ENCODE data around the gene GZMB.
"Not testable (repeated sequence)": the region's sequence is repeated elsewhere in the genome, so short reads cannot be mapped to it uniquely, and the experiment has no call there.

Gene GZMB, protein sequence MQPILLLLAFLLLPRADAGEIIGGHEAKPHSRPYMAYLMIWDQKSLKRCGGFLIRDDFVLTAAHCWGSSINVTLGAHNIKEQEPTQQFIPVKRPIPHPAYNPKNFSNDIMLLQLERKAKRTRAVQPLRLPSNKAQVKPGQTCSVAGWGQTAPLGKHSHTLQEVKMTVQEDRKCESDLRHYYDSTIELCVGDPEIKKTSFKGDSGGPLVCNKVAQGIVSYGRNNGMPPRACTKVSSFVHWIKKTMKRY

GRCh38 chr14:24634158-24634557 lies at the start of gene GZMB:
Gene GZMB, minus strand, starts transcription at chr14:24634190. Its CDS starts 30 bp downstream, at chr14:24634160.
- peak; percentile 33 to 52 for DNase-seq (ENCODE audit: low read depth in 2 of 2)

DNA sequence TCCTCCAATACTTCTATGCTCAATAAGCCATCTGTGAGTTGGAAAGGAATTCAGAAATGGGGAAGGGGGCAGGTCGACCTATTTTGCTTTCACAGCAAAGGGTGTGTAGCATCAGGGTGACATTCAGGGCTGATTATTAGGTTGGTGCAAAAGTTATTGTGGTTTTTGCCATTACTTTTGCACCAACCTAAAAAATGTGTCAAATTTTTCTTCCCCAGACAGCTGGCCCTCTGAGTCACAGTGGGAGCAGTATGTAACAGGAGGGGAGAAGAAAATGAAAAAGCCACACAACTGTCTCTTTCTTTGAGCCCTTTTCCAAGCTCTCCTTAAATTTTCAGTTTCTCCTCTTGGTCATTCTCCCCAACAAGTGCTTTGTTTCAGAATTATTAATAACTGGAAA lies 47.1 kb upstream of the GZMB start:
- no peak for DNase-seq (ENCODE audit: low read depth in 2 of 2)

DNA sequence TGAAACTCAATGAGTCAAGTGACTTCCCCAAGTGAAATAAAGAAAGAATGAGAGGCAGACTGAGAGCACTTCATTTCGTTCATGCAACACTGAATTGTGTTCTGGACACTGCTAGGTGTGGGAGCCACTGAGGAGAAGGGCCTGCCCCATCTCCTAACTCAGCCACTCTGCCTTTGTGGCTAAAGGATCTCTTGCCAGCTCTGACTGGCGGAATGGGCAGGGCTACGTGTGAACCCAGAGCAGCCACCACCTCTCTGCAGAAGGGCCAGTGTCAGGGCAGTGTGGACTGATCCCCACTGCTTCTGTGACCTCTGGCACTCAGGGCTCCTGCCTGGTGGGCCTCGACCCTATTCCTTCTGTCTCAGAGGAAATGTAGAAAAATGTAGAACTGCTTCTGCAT lies 46.5 kb upstream of the GZMB start:
- DNase-seq (ENCODE audit: low read depth in 2 of 2), result no peak

DNA sequence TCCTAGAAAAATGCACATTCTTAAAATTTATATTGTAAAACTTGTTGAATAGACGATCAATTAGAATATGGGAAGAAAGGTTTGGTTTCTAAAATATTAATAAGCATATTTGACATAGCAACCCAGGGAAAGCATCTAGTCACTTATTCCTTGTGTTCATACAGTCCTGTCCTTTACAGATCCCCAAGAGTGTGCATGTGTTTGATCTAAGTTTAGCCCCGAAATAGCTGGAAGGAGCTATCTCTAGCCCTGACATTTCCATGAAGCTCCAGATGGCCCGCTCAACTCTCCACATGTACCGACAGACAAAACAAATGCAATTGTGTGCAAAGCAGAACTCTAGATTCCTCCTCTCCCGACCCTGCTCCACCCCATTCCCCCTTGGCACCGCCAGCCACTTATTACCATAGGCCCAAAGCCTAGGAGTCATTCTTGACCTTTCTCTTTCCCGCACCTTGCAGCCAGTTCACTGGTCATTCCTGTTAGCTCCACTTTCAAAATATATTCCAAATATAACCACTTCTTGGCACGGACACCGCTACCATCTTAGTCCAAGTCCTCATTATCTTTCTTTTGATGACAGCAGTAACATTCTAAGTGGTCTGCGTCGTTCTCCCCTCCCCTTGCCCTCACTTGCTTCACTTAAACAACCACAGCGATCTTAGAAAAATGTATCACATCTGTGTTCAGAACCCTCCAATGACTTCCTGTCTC lies 45.4 kb upstream of the GZMB start:
- no peak for DNase-seq (ENCODE audit: low read depth in 2 of 2)

- peak; percentile 49 to 64 for DNase-seq (ENCODE audit: low read depth in 2 of 2)
These were observed 44.8 kb upstream of the GZMB start for GRCh38 chr14:24678801-24679247.

GRCh38 chr14:24677956-24678355 lies 44.0 kb upstream of the GZMB start:
- DNase-seq (ENCODE audit: low read depth in 2 of 2), result no peak

GRCh38 chr14:24674204-24674970 lies 40.4 kb upstream of the GZMB start:
- no peak for DNase-seq (ENCODE audit: low read depth in 2 of 2)

DNA sequence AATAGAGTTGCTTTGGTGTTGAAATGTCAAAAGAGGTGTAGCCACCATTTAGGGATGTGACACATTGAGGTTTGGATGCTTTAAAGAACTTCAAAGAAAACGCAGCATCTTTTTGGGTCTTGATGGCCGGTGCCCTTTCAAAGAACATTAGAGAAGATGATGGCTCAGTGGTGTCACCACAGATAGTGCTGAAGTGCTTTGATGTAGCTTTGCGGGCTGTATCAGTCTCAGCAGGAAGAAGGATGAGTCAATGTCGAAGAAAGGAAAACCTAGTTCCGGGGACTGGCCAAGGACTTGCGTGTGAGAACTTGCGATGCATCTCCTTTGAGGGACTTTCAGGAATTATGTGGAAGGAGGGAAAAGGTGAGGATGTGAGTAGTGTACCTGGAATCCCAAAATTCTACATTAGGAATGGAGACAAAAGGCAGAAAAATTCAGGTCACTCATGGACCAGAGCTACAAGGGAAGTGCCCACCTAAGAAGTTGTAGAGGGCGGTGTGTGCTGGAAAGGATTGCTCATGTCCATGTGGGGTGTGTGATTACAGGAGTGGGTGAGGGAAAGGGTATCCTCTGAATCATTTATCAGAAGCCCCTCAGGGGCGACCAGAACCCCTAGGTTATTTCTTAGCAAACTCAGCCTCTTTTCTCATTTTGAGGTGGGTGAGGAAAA lies 39.7 kb upstream of the GZMB start:
- DNase-seq (ENCODE audit: low read depth in 2 of 2), result peak in 1 of 2 donors; percentile 44

- DNase-seq (ENCODE audit: low read depth in 2 of 2), result no peak
These were observed 39.1 kb upstream of the GZMB start for GRCh38 chr14:24673059-24673458.

DNA sequence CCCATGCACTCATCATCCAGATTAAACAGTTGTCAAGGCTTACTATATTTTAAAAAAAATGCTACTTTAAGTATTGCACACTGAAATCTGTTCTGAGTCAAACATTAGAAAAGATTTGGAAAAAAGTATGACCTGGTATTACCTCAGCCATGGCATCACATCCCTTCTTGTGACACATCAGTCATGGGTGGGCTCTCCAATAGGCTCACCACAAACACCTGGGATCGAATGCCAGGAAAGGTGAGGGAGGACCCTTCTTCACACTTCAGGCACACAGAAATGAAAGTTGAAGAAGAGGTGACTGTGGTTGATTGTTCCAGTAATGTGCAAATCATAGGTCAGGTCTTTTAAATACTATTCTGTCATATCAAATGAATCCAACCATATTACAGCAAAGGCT lies 36.6 kb upstream of the GZMB start:
- DNase-seq (ENCODE audit: low read depth in 2 of 2), result no peak

DNA sequence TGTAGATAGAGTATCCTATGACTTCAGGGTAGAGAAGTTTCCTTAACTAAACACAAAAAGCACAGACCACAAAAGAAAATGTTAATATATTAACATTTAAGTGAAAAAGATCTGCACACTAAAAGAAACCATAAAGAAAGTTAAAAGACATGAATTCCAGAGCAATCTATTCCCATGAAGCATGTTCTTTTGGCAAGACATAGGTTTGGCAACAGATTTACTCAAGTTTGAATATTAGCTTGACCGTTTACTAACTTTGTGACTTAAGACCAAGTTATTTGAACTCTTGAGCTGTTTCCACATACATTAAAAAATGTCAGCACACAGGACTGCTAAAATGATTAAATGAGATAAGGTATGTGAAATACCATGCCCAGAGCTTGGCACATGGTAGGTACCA lies 35.7 kb upstream of the GZMB start:
- DNase-seq (ENCODE audit: low read depth in 2 of 2), result no peak

DNA sequence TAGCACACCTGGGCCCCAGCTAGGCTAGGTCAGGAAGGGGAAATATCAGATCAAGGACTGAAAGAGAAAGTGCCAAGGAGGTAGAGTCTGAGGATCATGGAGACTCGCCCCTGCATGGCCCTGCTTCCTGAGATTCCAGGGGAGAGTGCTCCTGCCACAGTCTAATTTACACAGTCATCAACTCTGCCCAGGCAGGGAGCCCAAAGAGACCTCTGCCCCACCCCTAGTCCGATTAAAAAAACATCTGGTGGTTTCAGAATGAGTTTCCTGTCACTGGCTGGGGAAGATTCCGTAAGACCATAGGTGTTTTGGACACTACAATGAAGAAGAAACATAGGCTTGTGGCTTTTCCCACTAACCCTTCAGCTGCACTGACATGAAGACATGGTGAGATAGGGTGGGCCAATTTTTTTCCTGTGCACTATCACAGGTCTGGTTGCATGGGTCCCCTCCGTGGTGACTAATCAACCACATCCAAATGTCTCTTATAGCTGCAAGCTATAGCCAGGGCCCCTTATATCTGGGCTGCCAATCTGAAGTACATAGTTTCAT lies 31.5 kb upstream of the GZMB start:
- no peak for DNase-seq (ENCODE audit: low read depth in 2 of 2)

GRCh38 chr14:24664366-24664765 lies 30.4 kb upstream of the GZMB start:
- no peak for DNase-seq (ENCODE audit: low read depth in 2 of 2)

GRCh38 chr14:24662753-24663152 lies 28.8 kb upstream of the GZMB start:
- DNase-seq (ENCODE audit: low read depth in 2 of 2), result no peak

DNA sequence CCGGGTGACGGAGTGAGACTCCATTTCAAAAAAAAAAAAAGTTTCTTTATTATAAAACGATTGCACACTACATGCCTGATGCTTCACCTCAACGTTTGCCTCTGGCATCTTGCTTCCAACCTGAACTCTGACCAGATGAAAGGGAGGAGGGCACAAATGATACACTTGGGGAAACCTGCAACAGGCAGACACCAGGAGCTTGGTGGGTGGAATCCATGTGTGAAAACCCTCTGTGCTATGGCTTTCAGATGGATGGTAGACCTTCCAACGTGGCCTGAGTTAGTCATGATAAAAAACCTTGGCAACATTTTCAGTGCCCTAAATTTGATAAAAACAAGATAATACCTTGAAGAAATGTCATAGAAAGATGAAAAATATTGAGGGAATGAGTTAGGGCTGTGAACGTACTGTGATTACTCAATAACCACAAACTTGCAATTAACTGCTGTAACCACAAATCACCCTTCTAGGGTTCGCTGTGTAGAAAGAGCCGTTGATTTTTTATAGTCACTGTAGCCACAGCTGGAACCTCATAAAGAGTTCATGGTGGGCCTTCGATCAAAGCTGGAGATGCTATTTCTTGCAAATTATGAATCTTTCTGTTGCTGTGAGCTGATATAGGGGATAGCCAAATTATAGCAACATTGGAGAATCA lies 26.1 kb upstream of the GZMB start:
- no peak for DNase-seq (ENCODE audit: low read depth in 2 of 2)

- not testable (repeated sequence) for DNase-seq (ENCODE audit: low read depth in 2 of 2)
These were observed 14.4 kb upstream of the GZMB start for GRCh38 chr14:24648361-24648760.

DNA sequence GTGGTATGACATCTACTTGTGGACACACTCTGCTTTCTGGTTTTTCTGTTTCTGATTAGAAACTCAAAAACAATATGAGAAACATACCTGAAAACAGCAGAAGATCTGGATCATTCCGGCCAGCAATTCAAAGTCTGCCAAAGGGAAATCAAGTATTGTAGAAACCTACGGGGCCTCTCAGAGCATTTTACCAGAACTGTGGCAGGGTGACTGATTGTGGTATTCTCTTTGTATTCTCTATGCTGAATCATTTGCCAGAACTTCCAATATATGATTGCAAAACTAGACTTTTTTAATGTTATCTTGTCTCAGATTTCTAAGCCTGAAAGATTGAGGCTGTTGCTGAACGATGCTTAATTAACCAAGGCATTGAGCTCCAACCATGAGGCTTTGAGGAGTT lies 5.9 kb upstream of the GZMB start:
- DNase-seq (ENCODE audit: low read depth in 2 of 2), result no peak

- DNase-seq (ENCODE audit: low read depth in 2 of 2), result no peak
These were observed 5.3 kb upstream of the GZMB start for GRCh38 chr14:24639270-24639669.

DNA sequence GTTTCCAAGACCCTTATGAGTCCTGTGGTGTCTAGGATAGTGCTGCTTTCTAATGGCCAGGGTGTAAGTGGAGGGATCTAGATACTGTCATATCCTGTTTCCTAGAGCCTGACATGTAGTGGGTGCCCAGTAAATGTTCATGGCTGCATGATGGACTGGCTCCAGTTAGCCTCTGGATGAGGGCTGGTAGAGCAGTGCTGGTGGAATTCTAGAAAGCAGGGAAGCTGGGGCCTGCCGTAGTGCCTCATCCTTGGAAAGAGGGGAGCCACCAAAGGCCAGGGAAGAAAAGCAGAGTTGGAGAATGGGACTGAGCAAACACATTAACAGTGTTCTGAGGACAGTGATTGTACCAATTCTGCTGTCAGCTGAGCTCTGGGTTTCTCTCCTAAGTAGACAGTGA lies 637 bp downstream of the GZMB start:
- no peak for DNase-seq (ENCODE audit: low read depth in 2 of 2)

DNA sequence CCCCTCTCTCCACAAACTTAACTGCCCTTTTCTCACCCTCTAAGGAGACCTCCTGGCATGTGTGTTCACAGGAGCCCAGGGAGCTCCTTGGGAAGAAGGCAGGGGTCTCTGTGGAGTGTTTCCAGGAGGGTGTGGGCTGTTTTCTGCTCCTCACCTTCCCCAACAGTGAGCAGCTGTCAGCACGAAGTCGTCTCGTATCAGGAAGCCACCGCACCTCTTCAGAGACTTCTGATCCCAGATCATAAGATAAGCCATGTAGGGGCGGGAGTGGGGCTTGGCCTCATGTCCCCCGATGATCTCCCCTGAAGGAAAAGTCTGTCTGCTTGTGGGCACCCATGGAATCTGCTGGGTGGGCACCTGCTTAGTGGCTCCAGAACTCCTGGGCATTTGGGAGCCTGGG lies 1.2 kb downstream of the GZMB start:
- no peak for DNase-seq (ENCODE audit: low read depth in 2 of 2)

DNA sequence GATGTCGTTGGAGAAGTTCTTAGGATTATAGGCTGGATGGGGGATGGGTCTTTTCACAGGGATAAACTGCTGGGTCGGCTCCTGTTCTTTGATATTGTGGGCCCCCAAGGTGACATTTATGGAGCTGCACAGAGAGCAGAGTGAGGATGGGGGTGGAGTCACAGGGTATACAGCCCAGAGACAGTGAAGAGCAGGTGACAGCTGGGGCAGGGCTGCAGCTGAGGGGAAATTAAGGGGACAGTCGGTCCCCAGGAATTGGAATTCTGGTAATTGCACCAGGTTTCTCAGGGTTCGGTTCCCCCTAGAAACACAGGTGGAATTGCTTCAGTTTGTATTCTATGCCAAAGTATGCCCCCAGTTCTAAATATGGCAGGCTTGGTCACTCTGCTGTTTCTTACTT lies 1.7 kb downstream of the GZMB start:
- DNase-seq (ENCODE audit: low read depth in 2 of 2), result no peak
